Ectodermal cell (in vitro differentiated cells): ENCODE measurements around the gene ZBTB47.

Source experiments
- H3K27ac ChIP-seq: 2 replicates; pipeline ENCODE4 v1.7.0; 2013; ENCODE audit warnings: mild to moderate bottlenecking, low read depth, low read length; ENCODE audit not compliant: insufficient read depth, poor library complexity, severe bottlenecking
- H3K27me3 ChIP-seq: 2 replicates; pipeline ENCODE4 v1.7.0; 2013; ENCODE audit warnings: mild to moderate bottlenecking, low read length; ENCODE audit not compliant: insufficient read depth, control insufficient read depth, poor library complexity, severe bottlenecking
- H3K36me3 ChIP-seq: one replicate; pipeline ENCODE4 v1.7.0; 2013; ENCODE audit warnings: low read length; ENCODE audit not compliant: control insufficient read depth, insufficient read depth
- H3K4me1 ChIP-seq: one replicate; pipeline ENCODE4 v1.7.0; 2013; ENCODE audit warnings: low read length; ENCODE audit not compliant: control insufficient read depth, insufficient read depth
- H3K4me3 ChIP-seq: 2 replicates; pipeline ENCODE4 v1.7.0; 2013; ENCODE audit warnings: low read depth, low read length, control low read depth; ENCODE audit not compliant: insufficient read depth
- H3K9me3 ChIP-seq: 2 replicates; pipeline ENCODE4 v1.7.0; 2013; ENCODE audit warnings: mild to moderate bottlenecking, low read length, moderate library complexity; ENCODE audit not compliant: control insufficient read depth
- WGBS, 2 experiments: methylation state at CpG; one replicate each; pipeline ENCODE4 v1.1.7; 2013; ENCODE audit warnings: missing lambda C conversion rate in 2 of 2; 5-methylcytosine and 5-hydroxymethylcytosine counted together

The ZBTB47 gene

GRCh38 chr3:42665050-42665878 is 11.8 kb downstream of the ZBTB47 start:
- Histone ChIP-seq H3K9me3 (no peaks in the 10 kb centered on the region), H3K27me3 (no peaks in the 10 kb centered on the region), H3K36me3 (no peaks in the 10 kb centered on the region), H3K4me1 (no peaks in the 10 kb centered on the region), H3K27ac (no peak overlapping the region), H3K4me3 (no peak overlapping the region)
- WGBS, 2 experiments = 84 to 88% methylated on average over 15 of the region's 15 CpGs

GRCh38 chr3:42666022-42666421 is 12.5 kb downstream of the ZBTB47 start:
- no peaks in the 10 kb centered on the region for H3K9me3 ChIP-seq
- H3K4me3 ChIP-seq = no peak overlapping the region
- H3K36me3 ChIP-seq = no peaks in the 10 kb centered on the region
- no peak overlapping the region for H3K27ac ChIP-seq
- H3K4me1 ChIP-seq = no peaks in the 10 kb centered on the region
- no peaks in the 10 kb centered on the region for H3K27me3 ChIP-seq
- WGBS, 2 experiments = 93 to 96% methylated on average over 8 of the region's 8 CpGs

- WGBS, 2 experiments = 96% methylated on average over 4 of the region's 4 CpGs
- H3K27ac ChIP-seq = no peak overlapping the region
- H3K4me3 ChIP-seq = no peak overlapping the region
- no peaks in the 10 kb centered on the region for H3K27me3 ChIP-seq
- no peaks in the 10 kb centered on the region for H3K4me1 ChIP-seq
- no peaks in the 10 kb centered on the region for H3K36me3 ChIP-seq
- no peaks in the 10 kb centered on the region for H3K9me3 ChIP-seq
Measured at GRCh38 chr3:42666577-42666998, 13.1 kb downstream of the ZBTB47 start.

- Histone ChIP-seq H3K27me3 (no peaks in the 10 kb centered on the region), H3K4me3 (no peak overlapping the region), H3K27ac (no peak overlapping the region), H3K4me1 (no peaks in the 10 kb centered on the region), H3K9me3 (no peaks in the 10 kb centered on the region), H3K36me3 (no peaks in the 10 kb centered on the region)
- 92% methylated on average over 7 of the region's 7 CpGs for whole genome bisulfite sequencing, 2 experiments
Measured at GRCh38 chr3:42667096-42667522, 13.6 kb downstream of the ZBTB47 start.

- H3K4me3 ChIP-seq = no peak overlapping the region
- no peak overlapping the region for H3K27ac ChIP-seq
- H3K36me3 ChIP-seq = no peaks in the 10 kb centered on the region
- no peaks in the 10 kb centered on the region for H3K4me1 ChIP-seq
- H3K9me3 ChIP-seq = no peaks in the 10 kb centered on the region
- H3K27me3 ChIP-seq = no peaks in the 10 kb centered on the region
- 72 to 73% methylated on average over 8 of the region's 8 CpGs for WGBS, 2 experiments
Measured at GRCh38 chr3:42667523-42668412, 14.3 kb downstream of the ZBTB47 start.

- Histone ChIP-seq H3K4me1 (no peaks in the 10 kb centered on the region), H3K27ac (no peak overlapping the region), H3K9me3 (no peaks in the 10 kb centered on the region), H3K36me3 (no peaks in the 10 kb centered on the region), H3K27me3 (no peaks in the 10 kb centered on the region), H3K4me3 (no peak overlapping the region)
- 91 to 95% methylated on average over 2 of the region's 2 CpGs for WGBS, 2 experiments
Measured at GRCh38 chr3:42668413-42668760, 14.9 kb downstream of the ZBTB47 start.

- H3K36me3 ChIP-seq = no peaks in the 10 kb centered on the region
- no peaks in the 10 kb centered on the region for H3K9me3 ChIP-seq
- H3K4me1 ChIP-seq = no peaks in the 10 kb centered on the region
- H3K27me3 ChIP-seq = no peaks in the 10 kb centered on the region
- no peak overlapping the region for H3K27ac ChIP-seq
- 93% methylated on average over 4 of the region's 4 CpGs for WGBS, 2 experiments
- H3K4me3 ChIP-seq = no peak overlapping the region
Measured at GRCh38 chr3:42668793-42669217, 15.3 kb downstream of the ZBTB47 start.

- H3K36me3 ChIP-seq = no peaks in the 10 kb centered on the region
- no peak overlapping the region for H3K4me3 ChIP-seq
- no peaks in the 10 kb centered on the region for H3K4me1 ChIP-seq
- no peaks in the 10 kb centered on the region for H3K27me3 ChIP-seq
- 91 to 92% methylated on average over 7 of the region's 7 CpGs for WGBS, 2 experiments
- no peaks in the 10 kb centered on the region for H3K9me3 ChIP-seq
- no peak overlapping the region for H3K27ac ChIP-seq
Measured at GRCh38 chr3:42670051-42670576, 16.6 kb downstream of the ZBTB47 start.

- no peaks in the 10 kb centered on the region for H3K9me3 ChIP-seq
- H3K4me1 ChIP-seq = no peaks in the 10 kb centered on the region
- WGBS, 2 experiments = 91% methylated on average over 1 of the region's 1 CpG; no CpG with 5 or more reads in 1 of the 2 experiments
- no peak overlapping the region for H3K4me3 ChIP-seq
- H3K36me3 ChIP-seq = no peaks in the 10 kb centered on the region
- H3K27ac ChIP-seq = no peak overlapping the region
- no peaks in the 10 kb centered on the region for H3K27me3 ChIP-seq
Measured at GRCh38 chr3:42670670-42671069, 17.2 kb downstream of the ZBTB47 start.

GRCh38 chr3:42672515-42672914 is 19.0 kb downstream of the ZBTB47 start:
- H3K27ac ChIP-seq = no peak overlapping the region
- H3K4me3 ChIP-seq = no peak overlapping the region
- 90 to 95% methylated on average over 1 of the region's 1 CpG for WGBS, 2 experiments
- no peaks in the 10 kb centered on the region for H3K36me3 ChIP-seq
- no peaks in the 10 kb centered on the region for H3K27me3 ChIP-seq
- H3K4me1 ChIP-seq = no peaks in the 10 kb centered on the region
- H3K9me3 ChIP-seq = no peaks in the 10 kb centered on the region
